Astrocyte (in vitro differentiated cells and primary cell): ENCODE data around the gene ZNF335. TPM values are rescaled to one million over a fixed set of nuclear protein-coding genes. Genes with fewer than 3 reads are reported as not detected.

Experiments used
- DNase-seq: peaks from one replicate; pipeline ENCODE4 v3.0.0-alpha.2; 2010; ENCODE audit warnings: low read depth
- FAIRE-seq: peaks from 2 replicates; lab custom pipeline; 2011; peaks lifted over from hg19 to GRCh38; lab: Jason Lieb, UNC
- H2AFZ ChIP-seq: 2 replicates; pipeline ENCODE4 v1.6.0; 2012; ENCODE audit warnings: low read depth, low read length, inconsistent platforms
- H3K27ac ChIP-seq: 2 replicates; pipeline ENCODE4 v1.5.1; 2011; ENCODE audit warnings: low read depth, low read length, inconsistent platforms
- H3K27me3 ChIP-seq: 2 replicates; pipeline ENCODE4 v1.6.0; 2011; ENCODE audit warnings: low read length, inconsistent platforms; ENCODE audit not compliant: insufficient read depth
- H3K36me3 ChIP-seq: 2 replicates; pipeline ENCODE4 v1.5.1; 2011; ENCODE audit warnings: low read length, inconsistent platforms; ENCODE audit not compliant: insufficient read depth
- H3K4me1 ChIP-seq: 2 replicates; pipeline ENCODE4 v1.5.1; 2011; ENCODE audit warnings: low read length, inconsistent platforms; ENCODE audit not compliant: insufficient read depth
- H3K4me2 ChIP-seq: 2 replicates; pipeline ENCODE4 v1.6.0; 2012; ENCODE audit warnings: low read length, inconsistent platforms
- H3K4me3 ChIP-seq: 2 replicates; pipeline ENCODE4 v1.5.1; 2011; ENCODE audit warnings: low read depth, mild to moderate bottlenecking, low read length, inconsistent platforms; ENCODE audit not compliant: insufficient read depth
- H3K79me2 ChIP-seq: 2 replicates; pipeline ENCODE4 v1.6.0; 2012; ENCODE audit warnings: mild to moderate bottlenecking, low read length, inconsistent platforms; ENCODE audit not compliant: insufficient read depth
- H3K9ac ChIP-seq: 2 replicates; pipeline ENCODE4 v1.6.0; 2012; ENCODE audit warnings: mild to moderate bottlenecking, low read length, inconsistent platforms
- H3K9me3 ChIP-seq: 2 replicates; pipeline ENCODE4 v1.5.1; 2012; ENCODE audit warnings: low read depth, mild to moderate bottlenecking, low read length, inconsistent platforms; ENCODE audit not compliant: insufficient read depth
- H4K20me1 ChIP-seq: 2 replicates; pipeline ENCODE4 v1.6.0; 2012; ENCODE audit warnings: low read length, inconsistent platforms; ENCODE audit not compliant: insufficient read depth
- H3K27ac Mint-ChIP-seq: one replicate; pipeline ENCODE4 v1.8.0; 2021; ENCODE audit warnings: mild to moderate bottlenecking, mixed read lengths; ENCODE audit not compliant: unreplicated experiment
- H3K27me3 Mint-ChIP-seq: one replicate; pipeline ENCODE4 v1.8.0; 2021; ENCODE audit warnings: low read depth, mixed read lengths; ENCODE audit not compliant: unreplicated experiment
- H3K36me3 Mint-ChIP-seq: one replicate; pipeline ENCODE4 v1.8.0; 2021; ENCODE audit warnings: low read depth, mixed read lengths; ENCODE audit not compliant: unreplicated experiment
- H3K4me1 Mint-ChIP-seq: one replicate; pipeline ENCODE4 v1.8.0; 2021; ENCODE audit warnings: low read depth, mixed read lengths; ENCODE audit not compliant: unreplicated experiment
- H3K4me3 Mint-ChIP-seq: one replicate; pipeline ENCODE4 v1.8.0; 2021; ENCODE audit warnings: mild to moderate bottlenecking, moderate library complexity, mixed read lengths; ENCODE audit not compliant: unreplicated experiment
- H3K9me3 Mint-ChIP-seq: one replicate; pipeline ENCODE4 v1.8.0; 2021; ENCODE audit warnings: mild to moderate bottlenecking, mixed read lengths; ENCODE audit not compliant: unreplicated experiment
- EZH2 ChIP-seq: IDR thresholded peaks from 2 replicates; pipeline ENCODE4 v1.6.1; 2012; ENCODE audit warnings: mild to moderate bottlenecking, low read length, inconsistent platforms; ENCODE audit not compliant: insufficient read depth
- total RNA-seq: library from RNA; stranded (reverse); gene quantifications from 2 replicates; pipeline ENCODE4 v1.2.1, GENCODE V29; 2021
- TF ChIP-seq, protein P1 (sequence below): IDR thresholded peaks from 2 replicates; pipeline ENCODE4 v1.5.1; 2011; ENCODE audit warnings: low read depth, mild to moderate bottlenecking, inconsistent platforms, low read length, moderate library complexity; ENCODE audit not compliant: insufficient read depth

ZNF335 gene
- total RNA-seq, 1 donor from 2014 or later = 18.6 TPM

GRCh38 chr20:46013322-46013828 is 41.4 kb upstream of the ZNF335 start:
- Mint-ChIP-seq H3K4me3 (no peak overlapping the region), H3K27ac (no peak overlapping the region), H3K4me1 (peaks cover 6% of the 10 kb centered on the region), H3K27me3 (peaks cover 12% of the 10 kb centered on the region), H3K9me3 (peaks cover 6% of the 10 kb centered on the region), H3K36me3 (peaks cover 4% of the 10 kb centered on the region)
- Histone ChIP-seq H3K4me2 (peak overlapping the region; percentile 60), H3K9me3 (peaks cover 9% of the 10 kb centered on the region), H3K4me3 (no peak overlapping the region), H3K4me1 (peaks cover 3% of the 10 kb centered on the region), H3K27me3 (peaks cover 62% of the 10 kb centered on the region), H2AFZ (peak overlapping the region; percentile 52), H3K79me2 (no peaks in the 10 kb centered on the region), H4K20me1 (no peaks in the 10 kb centered on the region), H3K36me3 (no peaks in the 10 kb centered on the region), H3K27ac (no peak overlapping the region), H3K9ac (no peak overlapping the region)
- FAIRE-seq = no peak
- no peak for DNase-seq
- no peak for TF ChIP-seq EZH2
- TF ChIP-seq, protein P1, sequence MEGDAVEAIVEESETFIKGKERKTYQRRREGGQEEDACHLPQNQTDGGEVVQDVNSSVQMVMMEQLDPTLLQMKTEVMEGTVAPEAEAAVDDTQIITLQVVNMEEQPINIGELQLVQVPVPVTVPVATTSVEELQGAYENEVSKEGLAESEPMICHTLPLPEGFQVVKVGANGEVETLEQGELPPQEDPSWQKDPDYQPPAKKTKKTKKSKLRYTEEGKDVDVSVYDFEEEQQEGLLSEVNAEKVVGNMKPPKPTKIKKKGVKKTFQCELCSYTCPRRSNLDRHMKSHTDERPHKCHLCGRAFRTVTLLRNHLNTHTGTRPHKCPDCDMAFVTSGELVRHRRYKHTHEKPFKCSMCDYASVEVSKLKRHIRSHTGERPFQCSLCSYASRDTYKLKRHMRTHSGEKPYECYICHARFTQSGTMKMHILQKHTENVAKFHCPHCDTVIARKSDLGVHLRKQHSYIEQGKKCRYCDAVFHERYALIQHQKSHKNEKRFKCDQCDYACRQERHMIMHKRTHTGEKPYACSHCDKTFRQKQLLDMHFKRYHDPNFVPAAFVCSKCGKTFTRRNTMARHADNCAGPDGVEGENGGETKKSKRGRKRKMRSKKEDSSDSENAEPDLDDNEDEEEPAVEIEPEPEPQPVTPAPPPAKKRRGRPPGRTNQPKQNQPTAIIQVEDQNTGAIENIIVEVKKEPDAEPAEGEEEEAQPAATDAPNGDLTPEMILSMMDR = no peak

GRCh38 chr20:46012921-46013320 is 40.9 kb upstream of the ZNF335 start:
- Mint-ChIP-seq H3K4me3 (no peak overlapping the region), H3K36me3 (peaks cover 4% of the 10 kb centered on the region), H3K27ac (peak overlapping the region; percentile 36), H3K27me3 (peaks cover 9% of the 10 kb centered on the region), H3K9me3 (peaks cover 6% of the 10 kb centered on the region), H3K4me1 (peaks cover 10% of the 10 kb centered on the region)
- Histone ChIP-seq H3K27ac (no peak overlapping the region), H4K20me1 (no peaks in the 10 kb centered on the region), H3K36me3 (no peaks in the 10 kb centered on the region), H3K79me2 (no peaks in the 10 kb centered on the region), H3K4me1 (peaks cover 7% of the 10 kb centered on the region), H3K4me2 (no peak overlapping the region), H2AFZ (no peak overlapping the region), H3K27me3 (peaks cover 59% of the 10 kb centered on the region), H3K9me3 (peaks cover 9% of the 10 kb centered on the region), H3K4me3 (no peak overlapping the region), H3K9ac (no peak overlapping the region)
- FAIRE-seq (no peak), DNase-seq (no peak)
- TF ChIP-seq, protein P1 = no peak
- TF ChIP-seq EZH2 = no peak

DNA sequence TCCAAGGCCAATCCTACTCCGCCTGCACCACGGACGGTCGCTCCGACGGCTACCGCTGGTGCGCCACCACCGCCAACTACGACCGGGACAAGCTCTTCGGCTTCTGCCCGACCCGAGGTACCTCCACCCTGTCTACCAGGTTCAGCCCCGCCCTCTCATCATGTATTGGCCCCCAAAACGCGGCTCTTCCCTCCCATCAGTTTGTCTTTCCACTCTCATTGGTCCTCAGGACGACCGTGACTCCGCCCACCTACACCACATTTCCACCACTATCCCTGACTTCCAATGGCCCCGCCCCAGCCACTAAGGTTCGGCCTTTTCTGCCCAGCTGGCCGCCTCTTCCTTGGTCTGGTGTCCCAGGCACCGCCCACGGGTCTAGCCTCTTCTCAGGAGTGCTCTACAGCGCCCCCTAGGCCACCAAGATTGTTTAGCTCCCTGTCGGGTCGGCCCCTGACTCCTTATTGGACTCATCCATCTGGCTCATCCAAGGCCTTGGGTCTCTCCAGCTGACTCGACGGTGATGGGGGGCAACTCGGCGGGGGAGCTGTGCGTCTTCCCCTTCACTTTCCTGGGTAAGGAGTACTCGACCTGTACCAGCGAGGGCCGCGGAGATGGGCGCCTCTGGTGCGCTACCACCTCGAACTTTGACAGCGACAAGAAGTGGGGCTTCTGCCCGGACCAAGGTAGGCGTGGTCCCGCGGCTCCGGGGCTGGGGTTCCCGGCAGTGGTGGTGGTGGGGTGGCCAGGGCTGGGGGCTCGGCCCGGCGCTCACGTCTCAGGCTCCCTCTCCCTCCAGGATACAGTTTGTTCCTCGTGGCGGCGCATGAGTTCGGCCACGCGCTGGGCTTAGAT is 39.9 kb upstream of the ZNF335 start:
- H4K20me1 ChIP-seq = no peaks in the 10 kb centered on the region
- Mint-ChIP-seq H3K9me3 (peaks cover 6% of the 10 kb centered on the region), H3K36me3 (peaks cover 4% of the 10 kb centered on the region), H3K4me1 (peaks cover 12% of the 10 kb centered on the region), H3K4me3 (no peak overlapping the region), H3K27ac (no peak overlapping the region), H3K27me3 (peaks cover 9% of the 10 kb centered on the region)
- no peak for DNase-seq
- H3K79me2 ChIP-seq = no peaks in the 10 kb centered on the region
- peaks cover 9% of the 10 kb centered on the region for H3K9me3 ChIP-seq
- peaks cover 8% of the 10 kb centered on the region for H3K4me1 ChIP-seq
- no peak overlapping the region for H3K4me3 ChIP-seq
- no peaks in the 10 kb centered on the region for H3K36me3 ChIP-seq
- FAIRE-seq = no peak
- no peak overlapping the region for H3K27ac ChIP-seq
- H3K4me2 ChIP-seq = no peak overlapping the region
- H3K9ac ChIP-seq = no peak overlapping the region
- TF ChIP-seq EZH2 = no peak
- TF ChIP-seq, protein P1 = no peak
- peaks cover 50% of the 10 kb centered on the region for H3K27me3 ChIP-seq
- no peak overlapping the region for H2AFZ ChIP-seq
